ENCODE data around the gene KIAA1217.
"Not testable (repeated sequence)": the region's sequence is repeated elsewhere in the genome, so short reads cannot be mapped to it uniquely, and the experiment has no call there.

Gene KIAA1217

GRCh38 chr10:24476913-24477701 lies 268.2 kb downstream of the KIAA1217 start:
- no peak for DNase-seq

DNA sequence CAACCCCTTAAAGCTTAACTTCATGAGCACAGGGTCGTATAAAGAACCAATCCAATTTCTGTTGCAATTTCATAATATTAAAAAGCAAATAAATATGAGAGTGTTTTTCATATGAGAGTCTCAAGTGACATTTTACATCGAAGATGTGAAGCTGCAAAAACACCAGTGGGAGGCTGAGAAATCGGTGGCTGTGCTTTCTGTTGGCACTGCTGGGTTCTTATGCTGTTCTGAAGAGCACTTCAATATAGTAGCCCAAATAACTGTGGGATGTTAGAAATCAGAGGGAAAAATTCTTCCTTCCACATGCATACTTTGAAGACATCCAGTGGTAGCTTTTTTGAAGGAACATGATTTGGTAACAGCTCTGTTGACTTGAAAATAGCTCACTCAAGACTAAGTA lies 269.0 kb downstream of the KIAA1217 start:
- DNase-seq, result no peak

- no peak for DNase-seq
Measured at GRCh38 chr10:24479806-24480205, 270.9 kb downstream of the KIAA1217 start.

DNA sequence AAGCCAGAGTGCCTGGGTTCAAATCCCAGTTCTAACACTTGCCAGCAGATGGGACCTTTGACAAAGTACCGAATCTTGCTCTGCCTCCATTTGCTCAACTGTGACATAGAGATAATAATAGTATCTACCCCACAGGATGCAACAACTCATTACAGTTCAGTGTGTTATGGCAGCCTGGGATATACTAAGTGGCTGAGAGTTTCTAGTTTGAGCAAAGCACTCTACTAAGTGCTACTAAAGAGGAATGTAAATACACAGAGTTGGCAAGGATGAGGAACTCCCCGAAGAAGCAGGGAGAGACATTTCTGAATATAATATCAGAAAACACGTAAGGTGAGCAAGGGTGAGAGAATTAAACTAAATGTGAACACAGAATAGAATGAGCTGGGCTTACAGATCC lies 271.5 kb downstream of the KIAA1217 start:
- DNase-seq, result no peak

DNA sequence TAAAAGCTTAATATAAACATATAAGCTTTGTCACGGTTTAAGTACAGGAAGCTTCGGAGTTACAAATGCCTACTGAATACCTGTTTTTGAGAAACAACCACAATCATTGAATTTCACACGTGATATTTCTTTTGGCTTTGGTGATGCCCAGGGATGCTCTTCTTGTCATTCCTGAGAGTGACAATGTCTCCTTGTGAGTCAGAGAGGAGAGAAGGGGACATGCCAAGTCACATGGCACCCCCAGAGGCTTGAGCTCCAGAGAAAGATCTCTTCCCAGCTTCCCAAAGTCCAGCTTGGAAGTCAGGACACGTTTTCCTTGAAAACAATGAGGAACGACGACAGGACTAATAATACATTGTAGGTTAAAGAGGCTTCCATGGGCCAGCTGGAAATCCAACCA lies 272.3 kb downstream of the KIAA1217 start:
- DNase-seq, result no peak

DNA sequence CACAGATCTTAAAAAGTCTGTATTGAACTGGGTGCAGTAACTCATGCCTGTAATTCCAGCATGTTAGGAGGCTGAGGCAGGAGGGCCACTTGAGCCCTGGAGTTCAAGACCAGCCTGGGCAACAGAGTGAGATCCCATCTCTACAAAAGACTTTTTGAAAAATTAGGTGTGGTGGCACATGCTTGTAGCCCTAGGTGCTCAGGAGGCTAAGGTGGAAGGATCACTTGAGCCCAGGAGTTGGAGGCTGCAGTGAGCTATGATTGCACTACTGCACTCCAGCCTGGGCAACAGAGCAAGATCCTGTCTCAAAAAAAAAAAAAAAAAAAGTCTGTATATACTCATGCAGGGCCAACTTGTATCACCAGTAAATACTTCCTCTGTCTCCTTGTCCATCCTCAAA lies 273.8 kb downstream of the KIAA1217 start:
- DNase-seq, result not testable (repeated sequence)

- DNase-seq, result no peak
Measured at GRCh38 chr10:24483701-24484100, 274.8 kb downstream of the KIAA1217 start.

DNA sequence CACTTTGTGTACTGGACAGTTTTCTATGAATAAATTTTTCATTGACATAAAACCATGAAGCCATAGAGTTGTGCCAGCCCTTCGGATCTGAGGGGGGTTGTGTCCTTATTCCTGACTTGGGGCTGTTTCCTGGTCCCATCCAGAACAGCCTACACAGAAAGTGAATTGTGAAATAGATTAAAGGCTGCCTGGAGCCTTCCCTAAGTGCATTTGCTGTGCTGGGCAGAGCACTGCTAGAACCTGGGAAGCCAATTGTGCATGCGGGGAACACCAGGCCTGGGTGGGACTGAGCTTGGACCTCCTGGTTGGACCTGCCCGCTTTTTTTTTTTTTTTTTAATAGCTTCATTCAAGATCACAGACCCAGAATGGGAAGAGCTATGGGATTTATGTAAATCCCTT lies 275.8 kb downstream of the KIAA1217 start:
- DNase-seq, result no peak

- no peak for DNase-seq
Measured at GRCh38 chr10:24485304-24485703, 276.4 kb downstream of the KIAA1217 start.

DNA sequence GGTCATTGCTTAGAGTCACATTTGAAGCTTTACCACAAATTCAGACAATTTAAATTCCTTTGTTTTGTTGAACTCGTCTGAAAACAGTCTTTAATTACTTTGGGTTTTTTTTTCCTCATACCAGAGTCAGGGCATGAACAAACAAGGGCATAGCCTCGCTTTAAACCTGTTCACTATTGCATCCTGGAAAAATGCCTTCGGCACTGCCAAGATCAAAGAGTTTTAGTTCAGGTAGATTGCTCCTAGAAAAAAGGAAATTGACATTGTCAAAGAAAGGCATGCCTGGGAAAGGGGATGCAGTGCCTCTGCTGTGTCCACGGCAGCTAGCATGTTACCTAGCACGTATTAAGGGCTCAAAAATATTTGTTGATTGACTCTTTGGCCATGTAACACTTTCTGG lies 279.7 kb downstream of the KIAA1217 start:
- no peak for DNase-seq

DNA sequence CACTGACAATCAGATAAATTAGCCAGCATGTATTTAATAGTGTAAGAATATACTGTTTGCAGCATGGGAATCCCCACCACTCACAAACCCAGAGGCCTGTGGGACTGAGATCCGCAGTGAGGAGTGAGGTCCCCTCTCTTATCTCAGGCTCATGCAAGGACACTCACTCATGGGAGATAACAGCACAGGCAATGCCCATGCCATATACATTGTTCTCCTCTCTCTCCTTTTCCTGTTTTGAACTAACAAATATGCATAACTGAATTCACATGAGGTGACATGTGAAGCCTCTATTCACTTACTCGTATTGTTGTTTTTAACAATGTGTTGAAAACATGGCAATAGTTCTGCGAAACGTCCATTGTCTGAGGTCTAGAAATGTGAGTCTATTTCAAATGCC lies 284.2 kb downstream of the KIAA1217 start:
- no peak for DNase-seq

- DNase-seq, result no peak
Measured at GRCh38 chr10:24494236-24494635, 285.3 kb downstream of the KIAA1217 start.

- DNase-seq, result no peak
Measured at GRCh38 chr10:24494777-24495176, 285.8 kb downstream of the KIAA1217 start.

DNA sequence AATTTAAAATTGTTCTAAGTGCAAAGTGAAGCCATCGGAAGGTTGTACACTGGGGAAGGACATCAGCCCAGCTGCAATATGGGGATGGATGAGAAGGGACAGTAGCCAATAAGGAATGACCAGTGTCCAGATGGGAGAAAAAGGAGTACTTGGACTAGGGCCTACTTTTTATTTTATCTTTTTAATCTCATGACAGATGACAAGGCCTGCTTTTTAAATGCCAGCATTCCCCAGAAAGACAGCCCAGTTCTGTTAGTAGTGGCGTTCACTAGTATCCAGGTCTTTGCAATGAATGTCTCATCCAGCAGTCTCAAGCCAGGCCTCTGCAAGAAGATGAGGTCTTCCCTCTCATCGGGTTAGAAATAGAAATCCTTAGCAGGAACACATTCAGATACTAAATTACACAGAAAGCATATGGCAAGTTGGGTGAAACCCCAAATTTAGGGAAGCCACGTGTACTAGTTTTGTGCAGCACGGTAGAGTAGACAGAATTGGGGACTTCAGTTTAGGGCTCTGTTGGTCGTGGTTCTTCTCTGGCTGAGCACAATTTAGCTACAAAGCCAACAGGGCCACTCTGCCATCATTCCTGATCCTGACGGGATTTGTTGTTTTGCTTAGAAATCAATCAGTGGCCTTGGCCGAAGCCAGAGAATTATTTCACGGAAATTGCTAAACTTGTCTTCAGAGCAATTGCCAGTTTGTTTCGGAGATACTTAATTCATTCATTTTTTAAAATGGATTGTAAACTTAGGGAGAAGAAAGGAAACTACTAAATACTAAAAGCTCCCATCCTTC lies 286.9 kb downstream of the KIAA1217 start:
- DNase-seq, result no peak

DNA sequence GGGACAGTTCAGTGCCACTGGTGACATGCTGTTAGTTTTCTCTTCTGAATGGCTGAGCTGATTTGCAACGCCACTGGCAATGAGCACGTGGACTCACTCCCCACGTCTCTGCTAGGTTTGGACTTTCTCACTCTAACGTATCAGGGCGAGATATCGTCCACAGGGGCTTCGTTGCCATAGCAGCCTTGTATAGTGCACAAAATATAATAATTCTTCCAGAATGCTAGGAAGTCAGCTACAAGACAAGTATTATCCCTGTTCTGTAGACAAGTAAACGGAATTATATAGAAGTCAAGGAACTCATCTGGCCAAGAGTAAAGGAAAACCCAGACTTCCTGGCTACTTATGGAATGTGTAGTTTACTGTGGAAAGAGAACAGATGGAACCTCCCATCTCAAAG lies 288.0 kb downstream of the KIAA1217 start:
- DNase-seq, result no peak

DNA sequence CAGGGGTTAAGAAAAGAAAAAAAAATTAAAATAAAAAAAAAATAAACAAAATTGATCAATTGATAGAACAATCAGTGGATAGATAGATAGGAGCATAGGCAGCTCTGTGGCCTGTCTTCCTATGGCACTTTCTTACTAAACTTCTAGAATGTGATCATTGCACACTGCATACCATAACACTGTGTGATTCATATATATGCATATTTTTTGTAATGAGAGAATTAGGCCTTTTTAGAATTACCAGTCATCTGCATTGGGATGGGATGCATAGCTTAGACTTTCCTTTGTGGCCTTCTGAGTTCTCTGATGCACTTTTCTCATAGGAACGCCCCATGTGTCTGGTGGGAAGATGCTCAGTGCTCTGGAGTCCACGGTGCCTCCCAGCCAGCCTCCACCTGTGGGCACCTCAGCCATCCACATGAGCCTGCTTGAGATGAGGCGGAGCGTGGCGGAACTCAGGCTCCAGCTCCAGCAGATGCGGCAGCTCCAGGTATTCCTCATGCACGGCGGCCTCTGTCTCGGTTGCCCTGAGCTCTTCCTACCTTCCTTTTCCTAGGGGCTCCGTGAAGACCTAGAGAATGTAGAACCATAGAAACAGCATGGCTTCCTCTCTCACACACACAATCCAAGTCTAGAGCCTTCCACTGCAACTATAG lies 292.2 kb downstream of the KIAA1217 start:
- DNase-seq, result no peak

DNA sequence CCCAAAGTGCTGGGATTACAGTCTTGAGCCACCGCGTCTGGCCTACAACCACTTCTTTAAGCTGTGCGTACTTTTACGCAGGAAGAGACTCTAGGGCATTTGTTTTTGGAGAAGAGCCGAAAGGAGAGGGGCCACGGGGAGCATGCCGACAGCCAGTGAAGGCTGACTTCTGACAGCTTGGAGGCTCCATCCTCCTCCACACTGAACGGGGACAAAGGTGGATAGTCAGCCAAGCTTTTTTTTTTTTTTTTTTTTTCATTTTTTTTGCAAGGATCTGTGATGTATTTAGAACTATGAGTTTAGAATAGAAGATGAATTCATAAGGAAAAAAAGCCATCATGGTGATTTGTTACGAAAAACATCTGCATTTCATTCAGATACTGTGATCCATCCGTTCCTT lies 293.1 kb downstream of the KIAA1217 start:
- no peak for DNase-seq

DNA sequence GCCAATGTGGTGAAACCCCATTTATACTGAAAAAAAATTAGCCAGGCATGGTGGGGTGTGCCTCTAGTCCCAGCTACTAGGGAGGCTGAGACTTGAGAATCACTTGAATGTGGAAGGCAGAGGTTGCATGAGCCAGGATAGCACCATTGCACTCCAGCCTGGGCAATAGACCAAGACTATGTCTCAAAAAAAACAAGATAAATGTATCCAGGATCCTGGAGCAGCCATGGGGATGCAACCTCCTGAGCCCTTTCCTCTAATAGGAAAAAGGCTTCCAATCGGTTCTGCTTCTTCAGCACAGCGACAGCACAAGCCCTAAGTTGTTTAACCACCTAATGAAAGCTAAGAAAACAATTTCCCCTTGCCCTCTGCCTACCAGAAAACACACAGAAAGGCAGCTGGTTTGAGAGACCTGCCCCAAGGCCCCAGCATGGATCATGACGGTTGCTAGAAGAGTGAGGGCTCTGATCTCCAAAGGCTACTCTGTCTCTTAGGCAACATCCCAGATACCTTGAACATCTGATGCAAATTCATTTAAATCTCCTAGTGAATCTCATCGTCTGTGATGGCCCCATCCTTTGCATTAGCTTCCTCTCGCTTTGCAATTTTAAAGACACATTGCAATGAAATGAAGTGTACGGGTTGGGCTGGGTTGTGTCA lies 294.0 kb downstream of the KIAA1217 start:
- DNase-seq, result no peak

GRCh38 chr10:24503461-24504320 lies 294.8 kb downstream of the KIAA1217 start:
- no peak for DNase-seq

DNA sequence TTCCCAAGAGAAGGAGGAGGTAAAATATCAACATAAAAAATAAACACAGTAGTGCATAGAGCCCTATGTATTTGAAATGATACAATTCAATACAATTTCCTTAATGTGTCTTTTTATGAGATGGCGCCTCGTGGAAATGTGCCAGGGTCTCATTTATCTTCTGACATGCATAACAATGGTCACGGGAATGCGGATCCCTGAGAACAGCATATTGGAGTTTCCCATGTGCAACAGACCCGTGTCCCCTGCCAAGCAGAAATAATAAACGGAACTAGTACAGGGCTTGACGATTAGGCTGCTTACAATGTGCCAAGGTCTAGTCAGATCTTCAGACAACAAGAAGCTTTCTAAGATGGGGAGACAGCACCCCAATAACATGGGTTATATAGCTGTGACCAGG lies 296.8 kb downstream of the KIAA1217 start:
- DNase-seq, result no peak

- DNase-seq, result no peak
Measured at GRCh38 chr10:24513155-24513554, 304.2 kb downstream of the KIAA1217 start.

DNA sequence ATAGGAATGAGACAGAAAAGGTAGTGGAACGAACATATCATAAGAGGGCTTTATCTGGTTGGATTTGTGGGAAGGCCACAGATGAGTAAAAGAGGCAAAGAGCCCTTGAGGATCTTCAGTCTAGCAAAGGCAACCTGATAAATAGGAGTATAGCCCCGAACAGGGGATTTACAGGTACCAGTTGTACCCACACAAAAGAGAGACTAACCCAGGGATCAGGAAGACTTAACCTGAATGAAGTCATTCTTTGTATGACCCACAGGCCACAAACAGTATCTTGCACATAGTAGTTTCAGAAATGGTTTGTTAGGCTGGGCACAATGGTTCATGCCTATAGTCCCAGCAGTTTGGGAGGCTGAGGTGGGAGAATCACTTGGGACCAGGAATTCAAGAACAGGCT lies 306.5 kb downstream of the KIAA1217 start:
- no peak for DNase-seq
